Ascending aorta (tissue), 2 donors: ENCODE results near the gene NFASC. TPM values are rescaled to one million over a fixed set of nuclear protein-coding genes. Genes with fewer than 3 reads are reported as not detected.

Experiments
- DNase-seq, 2 donors: peaks; one replicate each; pipeline ENCODE4 v3.0.0-alpha.2; 2019; ENCODE audit warnings: low spot score in 2 of 2
- H3K27ac ChIP-seq, 2 donors: fragments of 200-600 bp; sonication (generic); one replicate each; pipeline ENCODE4 v1.5.1; 2016 to 2017; ENCODE audit warnings: mild to moderate bottlenecking in 1 of 2
- H3K27me3 ChIP-seq: fragments of 200-600 bp; sonication (generic); one replicate; pipeline ENCODE4 v1.5.1; 2017
- H3K36me3 ChIP-seq, 2 donors: fragments of 200-600 bp; sonication (generic); one replicate each; pipeline ENCODE4 v1.5.1; 2016
- H3K4me1 ChIP-seq, 2 donors: fragments of 200-600 bp; sonication (generic); one replicate each; pipeline ENCODE4 v1.5.1; 2016 to 2017; ENCODE audit warnings: mild to moderate bottlenecking in 1 of 2
- H3K4me3 ChIP-seq, 2 donors: fragments of 200-600 bp; sonication (generic); one replicate each; pipeline ENCODE4 v1.5.1; 2016 to 2017; ENCODE audit warnings: mild to moderate bottlenecking in 1 of 2
- H3K9me3 ChIP-seq, 2 donors: fragments of 200-600 bp; sonication (generic); one replicate each; pipeline ENCODE4 v1.5.1; 2016
- intact Hi-C: fragments of 100-400 bp; cut with DNase I; formaldehyde crosslinking; loops from one replicate; pipeline ENCODE4 v1.15.1; 2023
- total RNA-seq: library from RNA; depleted of rRNA; stranded (reverse); fragments of >200 nt; gene quantifications from one replicate; pipeline ENCODE4 v1.1.0, GENCODE V29; 2016
- TF ChIP-seq, protein P1 (sequence below), 3 experiments: fragments of 200-600 bp in 2 of 3; fragments of 450-650 bp in 1 of 3; sonication (generic) in 2 of 3; IDR thresholded peaks; one replicate each; pipeline ENCODE4 v1.5.1; 2016 to 2019; ENCODE audit warnings: antibody characterized with exemption in 3 of 3, mild to moderate bottlenecking in 1 of 3, moderate library complexity in 1 of 3

The NFASC gene
- total RNA-seq, 1 donor from 2014 or later = 44.0 TPM

GRCh38 chr1:204946640-204947039 lies 76.0 kb downstream of the NFASC start:
- no peaks in the 10 kb centered on the region for H3K27me3 ChIP-seq
- TF ChIP-seq, protein P1, sequence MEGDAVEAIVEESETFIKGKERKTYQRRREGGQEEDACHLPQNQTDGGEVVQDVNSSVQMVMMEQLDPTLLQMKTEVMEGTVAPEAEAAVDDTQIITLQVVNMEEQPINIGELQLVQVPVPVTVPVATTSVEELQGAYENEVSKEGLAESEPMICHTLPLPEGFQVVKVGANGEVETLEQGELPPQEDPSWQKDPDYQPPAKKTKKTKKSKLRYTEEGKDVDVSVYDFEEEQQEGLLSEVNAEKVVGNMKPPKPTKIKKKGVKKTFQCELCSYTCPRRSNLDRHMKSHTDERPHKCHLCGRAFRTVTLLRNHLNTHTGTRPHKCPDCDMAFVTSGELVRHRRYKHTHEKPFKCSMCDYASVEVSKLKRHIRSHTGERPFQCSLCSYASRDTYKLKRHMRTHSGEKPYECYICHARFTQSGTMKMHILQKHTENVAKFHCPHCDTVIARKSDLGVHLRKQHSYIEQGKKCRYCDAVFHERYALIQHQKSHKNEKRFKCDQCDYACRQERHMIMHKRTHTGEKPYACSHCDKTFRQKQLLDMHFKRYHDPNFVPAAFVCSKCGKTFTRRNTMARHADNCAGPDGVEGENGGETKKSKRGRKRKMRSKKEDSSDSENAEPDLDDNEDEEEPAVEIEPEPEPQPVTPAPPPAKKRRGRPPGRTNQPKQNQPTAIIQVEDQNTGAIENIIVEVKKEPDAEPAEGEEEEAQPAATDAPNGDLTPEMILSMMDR (IDR thresholded peaks at IDR 0.05) = no peak
- H3K4me3 ChIP-seq = no peak overlapping the region
- no peaks in the 10 kb centered on the region for H3K36me3 ChIP-seq
- intact Hi-C loops = no loop called here
- H3K9me3 ChIP-seq = no peaks in the 10 kb centered on the region
- no peaks in the 10 kb centered on the region for H3K4me1 ChIP-seq
- DNase-seq = no peak
- H3K27ac ChIP-seq = no peak overlapping the region

DNA sequence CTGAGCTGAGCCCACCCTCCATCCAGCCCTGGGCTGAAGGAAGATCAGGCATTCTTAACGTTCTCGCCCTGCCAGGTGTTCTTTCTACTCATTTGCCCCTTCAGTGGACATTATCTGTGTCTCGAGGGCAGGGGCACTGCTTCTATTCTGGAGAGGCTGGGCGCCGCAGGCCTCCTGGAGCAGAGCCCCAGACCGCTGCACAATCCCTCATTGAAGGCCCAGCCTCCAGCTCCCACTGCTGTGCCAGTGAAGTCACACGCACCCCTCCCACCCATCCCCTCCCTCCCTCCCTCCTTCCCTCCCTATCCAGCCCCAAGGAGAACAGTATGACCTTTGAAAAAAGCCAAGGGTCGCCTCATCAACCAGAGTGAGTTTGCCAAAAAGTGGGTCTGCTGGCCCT lies 76.7 kb downstream of the NFASC start:
- H3K36me3 ChIP-seq = peaks cover 0 to 3% of the 10 kb centered on the region in 2 donors
- H3K27ac ChIP-seq = no peak overlapping the region
- no peak overlapping the region for H3K4me3 ChIP-seq
- intact Hi-C loops = no loop called here
- H3K9me3 ChIP-seq = no peaks in the 10 kb centered on the region
- H3K27me3 ChIP-seq = no peaks in the 10 kb centered on the region
- TF ChIP-seq, protein P1 (IDR thresholded peaks at IDR 0.05) = no peak
- no peaks in the 10 kb centered on the region for H3K4me1 ChIP-seq
- no peak for DNase-seq

GRCh38 chr1:204947747-204948146 lies 77.1 kb downstream of the NFASC start:
- TF ChIP-seq, protein P1 (IDR thresholded peaks at IDR 0.05) = no peak
- Histone ChIP-seq H3K9me3 (no peaks in the 10 kb centered on the region), H3K27me3 (no peaks in the 10 kb centered on the region), H3K27ac (no peak overlapping the region), H3K36me3 (peaks cover 0 to 3% of the 10 kb centered on the region in 2 donors), H3K4me3 (no peak overlapping the region), H3K4me1 (no peaks in the 10 kb centered on the region)
- intact Hi-C loops = no loop called here
- DNase-seq = no peak

- Histone ChIP-seq H3K4me3 (no peak overlapping the region), H3K4me1 (no peaks in the 10 kb centered on the region), H3K27me3 (no peaks in the 10 kb centered on the region), H3K27ac (no peak overlapping the region), H3K9me3 (no peaks in the 10 kb centered on the region), H3K36me3 (peaks cover 0 to 3% of the 10 kb centered on the region in 2 donors)
- TF ChIP-seq, protein P1 (IDR thresholded peaks at IDR 0.05) = no peak
- no peak for DNase-seq
- intact Hi-C loops = no loop called here
Measured at GRCh38 chr1:204950353-204951001, 79.8 kb downstream of the NFASC start.

DNA sequence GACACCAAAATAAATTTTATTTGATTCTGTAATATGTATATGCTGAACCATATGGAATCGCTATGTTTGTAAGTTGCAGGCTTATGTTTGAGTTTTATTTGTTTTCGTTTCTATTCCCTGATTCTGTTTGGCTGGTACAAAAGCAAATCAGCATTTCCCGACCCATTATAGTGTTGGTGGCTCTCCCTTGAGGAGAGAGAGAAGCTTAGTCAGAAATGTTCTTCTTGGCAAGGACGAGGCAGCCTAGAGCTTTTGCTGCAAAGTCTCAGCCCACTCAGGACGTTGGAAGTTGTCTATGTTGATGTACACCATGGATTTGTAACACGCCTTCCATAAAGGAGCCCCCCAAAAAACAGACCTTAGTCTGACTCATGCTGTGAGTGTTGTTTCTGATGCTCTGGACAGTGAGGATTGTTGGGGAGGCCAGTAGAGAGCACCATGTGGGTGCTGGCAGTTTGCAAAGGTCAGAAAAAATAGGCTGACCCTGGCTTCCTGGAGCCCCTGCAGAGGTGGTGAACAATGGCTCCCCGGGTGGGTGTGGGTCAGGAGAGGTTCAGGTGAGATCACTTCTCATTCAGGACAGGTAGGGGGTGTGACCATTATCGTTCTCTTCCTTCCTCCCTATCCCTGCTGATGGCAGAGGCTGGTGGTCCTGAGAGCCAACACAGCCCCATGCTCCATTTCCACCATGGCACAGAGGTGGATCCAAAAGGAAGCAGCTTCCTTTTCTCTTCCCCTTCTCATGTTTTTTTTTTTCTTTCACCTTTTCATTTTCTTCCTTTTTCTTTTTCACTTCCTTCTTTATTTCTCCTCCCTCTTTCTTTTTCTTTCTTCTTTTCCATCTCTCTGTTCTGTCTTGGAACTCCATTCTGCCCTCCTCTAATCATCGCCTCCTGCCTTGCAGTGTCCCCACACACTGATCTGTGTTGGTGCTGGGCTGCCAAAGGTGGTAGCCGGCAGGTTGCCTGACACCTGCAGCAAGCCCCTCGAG lies 88.0 kb downstream of the NFASC start:
- intact Hi-C loops = no loop called here
- Histone ChIP-seq H3K27me3 (no peaks in the 10 kb centered on the region), H3K27ac (no peak overlapping the region), H3K4me1 (no peaks in the 10 kb centered on the region), H3K36me3 (peaks cover 0 to 3% of the 10 kb centered on the region in 2 donors), H3K9me3 (no peaks in the 10 kb centered on the region), H3K4me3 (no peak overlapping the region)
- TF ChIP-seq, protein P1 (IDR thresholded peaks at IDR 0.05) = no peak
- no peak for DNase-seq
